Cardiac ventricle fibroblast (primary cell): ENCODE results near the gene RAB22A. TPM values are rescaled to one million over a fixed set of nuclear protein-coding genes. Genes with fewer than 3 reads are reported as not detected.

ENCODE experiments used
- total RNA-seq: library from RNA; depleted of rRNA; stranded (reverse); fragments of >200 nt; gene quantifications from 2 replicates; pipeline ENCODE4 v1.2.3, GENCODE V29; 2015

Gene RAB22A
- 20.1 and 20.7 TPM in 2 replicates for total RNA-seq

GRCh38 chr20:58309591-58310290 is at the start of gene RAB22A:
TSS of gene RAB22A (plus strand) at chr20:58309715. CDS start at chr20:58309977, 262 bp downstream.

GRCh38 chr20:58388882-58389323 is 79.4 kb downstream of the RAB22A start, which contains the start of gene VAPB:
TSS of gene VAPB (plus strand) at chr20:58389229. CDS start at chr20:58389460, 231 bp downstream.

Other genes with a start within 250 kb of the RAB22A start
- gene ANKRD60, start 81.1 kb upstream of the RAB22A start, total RNA-seq: not detected in 2 replicates
- gene VAPB, start 79.5 kb downstream of the RAB22A start, total RNA-seq: 13.1 and 15.4 TPM in 2 replicates
- gene APCDD1L, start 205.7 kb downstream of the RAB22A start, total RNA-seq: 11.6 and 14.9 TPM in 2 replicates